ENCODE measurements around the gene TRPC4.

- TF ChIP-seq CTCF (IDR thresholded peaks at IDR 0.05; ENCODE audit: low read depth, low read length) (no peak), EZH2phosphoT487 (IDR thresholded peaks at IDR 0.05; ENCODE audit: low read depth) (no peak)
These were observed 153.0 kb downstream of the TRPC4 start for GRCh38 chr13:37716420-37717195.

Measured in OCI-LY3 (cell line).